Liver (tissue), 9 donors: ENCODE results near the gene RIC8B. TPM values are rescaled to one million over a fixed set of nuclear protein-coding genes. Genes with fewer than 3 reads are reported as not detected.

Source experiments
- DNase-seq: peaks from one replicate; pipeline ENCODE4 v3.0.0-alpha.2; 2017; ENCODE audit warnings: low spot score
- H3K27ac ChIP-seq, 2 donors: one replicate each; pipeline ENCODE4 v1.7.0; 2013; ENCODE audit warnings: inconsistent platforms in 2 of 2, low read length in 2 of 2, control low read depth in 1 of 2, low read depth in 1 of 2, mild to moderate bottlenecking in 1 of 2
- H3K27me3 ChIP-seq, 4 donors: one replicate each; pipeline versions ENCODE4 v1.6.1 to v1.7.0; 2013; ENCODE audit warnings: low read length in 3 of 4, inconsistent platforms in 1 of 4, mild to moderate bottlenecking in 1 of 4, moderate library complexity in 1 of 4; ENCODE audit not compliant: control insufficient read depth in 4 of 4, insufficient read depth in 4 of 4
- H3K36me3 ChIP-seq, 4 donors: one replicate each; pipeline versions ENCODE4 v1.6.1 to v1.7.0; 2013; ENCODE audit warnings: low read length in 3 of 4, mild to moderate bottlenecking in 3 of 4, low read depth in 1 of 4, moderate library complexity in 1 of 4; ENCODE audit not compliant: control insufficient read depth in 4 of 4, insufficient read depth in 3 of 4
- H3K4me1 ChIP-seq, 4 donors: one replicate each; pipeline versions ENCODE4 v1.6.1 to v1.7.0; 2013; ENCODE audit warnings: low read length in 3 of 4, mild to moderate bottlenecking in 3 of 4, moderate library complexity in 1 of 4; ENCODE audit not compliant: control insufficient read depth in 4 of 4, insufficient read depth in 4 of 4
- H3K4me3 ChIP-seq, 3 donors: one replicate each; pipeline versions ENCODE4 v1.6.1 to v1.7.0; 2013; ENCODE audit warnings: low read length in 3 of 3, control low read depth in 1 of 3, low read depth in 1 of 3, mild to moderate bottlenecking in 1 of 3
- H3K9ac ChIP-seq, 2 donors: one replicate each; pipeline ENCODE4 v1.7.0; 2013; ENCODE audit warnings: low read length in 2 of 2, mild to moderate bottlenecking in 2 of 2, moderate library complexity in 2 of 2, control low read depth in 1 of 2, low read depth in 1 of 2
- H3K9me3 ChIP-seq, 4 donors: one replicate each; pipeline versions ENCODE4 v1.6.1 to v1.7.0; 2013; ENCODE audit warnings: low read length in 3 of 4; ENCODE audit not compliant: control insufficient read depth in 4 of 4
- EGR1 ChIP-seq, 2 donors: IDR thresholded peaks; 2 replicates each; pipeline ENCODE4 v1.6.1; 2016 to 2018; ENCODE audit warnings: antibody characterized with exemption in 2 of 2, low read depth in 2 of 2
- FOXA1 ChIP-seq: IDR thresholded peaks from 2 replicates; pipeline ENCODE4 v1.6.1; 2016; ENCODE audit warnings: antibody characterized with exemption
- FOXA2 ChIP-seq: IDR thresholded peaks from 2 replicates; pipeline ENCODE4 v1.6.1; 2016; ENCODE audit warnings: antibody characterized with exemption
- GABPA ChIP-seq, 2 donors: IDR thresholded peaks in 1 of 2; conservative IDR thresholded peaks in 1 of 2; 2 replicates each; pipeline ENCODE4 v1.6.1; 2016; ENCODE audit warnings: antibody characterized with exemption in 2 of 2, mild to moderate bottlenecking in 1 of 2, moderate library complexity in 1 of 2
- HNF4A ChIP-seq, 2 donors: conservative IDR thresholded peaks; 2 replicates each; pipeline ENCODE4 v1.6.1; 2016; ENCODE audit warnings: antibody characterized with exemption in 2 of 2, mild to moderate bottlenecking in 2 of 2
- HNF4G ChIP-seq: IDR thresholded peaks from 2 replicates; pipeline ENCODE4 v1.6.1; 2016; ENCODE audit warnings: antibody characterized with exemption
- JUND ChIP-seq, 2 donors: IDR thresholded peaks; 2 replicates each; pipeline ENCODE4 v1.6.1; 2016; ENCODE audit warnings: antibody characterized with exemption in 2 of 2
- NR2F2 ChIP-seq: IDR thresholded peaks from 2 replicates; pipeline ENCODE4 v1.6.1; 2016; ENCODE audit warnings: antibody characterized with exemption
- RAD21 ChIP-seq, 2 donors: IDR thresholded peaks; 2 replicates each; pipeline ENCODE4 v1.6.1; 2016; ENCODE audit warnings: antibody characterized with exemption in 2 of 2, mild to moderate bottlenecking in 2 of 2
- RXRA ChIP-seq, 2 donors: IDR thresholded peaks; 2 replicates each; pipeline ENCODE4 v1.6.1; 2017 to 2018; ENCODE audit warnings: antibody characterized with exemption in 2 of 2, mild to moderate bottlenecking in 1 of 2
- SP1 ChIP-seq: IDR thresholded peaks from 2 replicates; pipeline ENCODE4 v1.6.1; 2018; ENCODE audit warnings: antibody characterized with exemption, mild to moderate bottlenecking
- TAF1 ChIP-seq: conservative IDR thresholded peaks from 2 replicates; pipeline ENCODE4 v1.6.1; 2016; ENCODE audit warnings: antibody characterized with exemption, mild to moderate bottlenecking
- YY1 ChIP-seq: IDR thresholded peaks from 2 replicates; pipeline ENCODE4 v1.6.1; 2016; ENCODE audit warnings: antibody characterized with exemption, mild to moderate bottlenecking
- WGBS: extraction: QIAGEN DNeasy Blood & Tissue Kit; methylation state at CpG from one replicate; pipeline ENCODE4 v1.1.7; 2013; 5-methylcytosine and 5-hydroxymethylcytosine counted together
- polyA plus RNA-seq, 2 donors: library from polyadenylated mRNA; stranded (reverse) in 1 of 2; unstranded in 1 of 2; fragments of 200-250 nt in 1 of 2; fragments of >200 nt in 1 of 2; fragmentation: Nextera tagmentation in 1 of 2; extraction: Ambion mirVana in 1 of 2; gene quantifications; one replicate each; pipeline versions ENCODE4 v1.2.1 to v1.2.3, GENCODE V29; 2013 to 2015
- total RNA-seq, 2 donors: library from RNA; depleted of rRNA; stranded (reverse); fragments of >200 nt; gene quantifications; one replicate each; pipeline ENCODE4 v1.2.3, GENCODE V29; 2014
- TF ChIP-seq, protein P1 (sequence below): IDR thresholded peaks from 2 replicates; pipeline ENCODE4 v1.6.1; 2016; ENCODE audit warnings: antibody characterized with exemption
- TF ChIP-seq, protein P2 (sequence below): IDR thresholded peaks from 2 replicates; pipeline ENCODE4 v1.6.1; 2016; ENCODE audit warnings: antibody characterized with exemption
- TF ChIP-seq, protein P3 (sequence below): IDR thresholded peaks from 2 replicates; pipeline ENCODE4 v1.6.1; 2016; ENCODE audit warnings: antibody characterized with exemption, mild to moderate bottlenecking
- TF ChIP-seq, protein P4 (sequence below): IDR thresholded peaks from 2 replicates; pipeline ENCODE4 v1.6.1; 2016; ENCODE audit warnings: antibody characterized with exemption
- TF ChIP-seq, protein P5 (sequence below): fragments of 150-350 bp; IDR thresholded peaks from 2 replicates; pipeline ENCODE4 v1.5.1; 2017; ENCODE audit warnings: improper control_type of control experiment, low read depth, low read length; ENCODE audit not compliant: missing input control
- donor health status: healthy.
- donor health status: healthy.
- donor health status: healthy.
- donor health status: healthy.
- donor health status: healthy.

Gene RIC8B
- total and polyA plus RNA-seq, 4 donors = 2.7 to 15.1 (median 4.2) TPM

DNA sequence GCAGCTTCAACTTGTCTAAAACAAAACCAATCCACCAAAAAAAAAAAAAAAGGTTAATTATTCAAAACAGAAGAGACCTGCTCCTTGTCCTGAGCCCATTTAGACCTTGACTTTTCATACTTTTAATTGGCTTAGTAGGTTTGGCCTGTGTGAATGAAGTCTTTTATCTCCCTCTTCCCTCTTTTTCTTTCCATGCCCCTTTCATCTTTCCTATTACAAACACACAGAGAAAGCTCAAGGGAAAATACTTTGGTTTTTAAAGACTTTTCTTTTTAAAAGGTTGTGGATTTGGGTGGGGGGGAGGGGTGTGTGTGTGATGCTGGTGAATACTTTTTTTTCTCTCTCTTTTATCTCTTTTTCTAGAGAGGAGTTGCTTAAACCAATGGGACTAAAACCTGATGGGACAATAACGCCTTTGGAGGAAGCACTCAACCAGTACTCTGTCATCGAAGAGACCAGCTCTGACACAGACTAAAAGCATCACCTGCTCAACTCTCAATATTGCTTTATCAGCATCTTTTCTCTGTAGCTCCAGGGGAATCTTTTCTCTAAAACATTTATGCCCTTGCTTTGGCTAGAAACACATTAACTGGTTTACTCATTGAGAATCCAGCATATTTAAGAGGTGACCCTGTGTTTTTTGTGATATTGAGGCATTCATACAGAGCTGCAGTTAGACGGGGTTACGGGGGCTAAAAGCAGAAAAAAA, 111.2 kb downstream of the RIC8B start:
- 96% methylated on average over 4 of the region's 4 CpGs for WGBS
- H3K4me3 ChIP-seq = no peak overlapping the region
- DNase-seq = no peak
- H3K4me1 ChIP-seq = no peaks in the 10 kb centered on the region
- H3K9me3 ChIP-seq = no peaks in the 10 kb centered on the region
- H3K36me3 ChIP-seq = peaks cover 6 to 36% (median 12%) of the 10 kb centered on the region in 4 donors
- H3K27me3 ChIP-seq = no peaks in the 10 kb centered on the region
- no peak overlapping the region for H3K27ac ChIP-seq
- no peak overlapping the region for H3K9ac ChIP-seq
- TF ChIP-seq GABPA (IDR thresholded peaks at IDR 0.05 in 1 of 2, conservative IDR thresholded peaks at IDR 0.05 in 1 of 2) (no peak), RXRA (IDR thresholded peaks at IDR 0.05) (no peak), HNF4A (conservative IDR thresholded peaks at IDR 0.05) (no peak), FOXA1 (no peak), YY1 (no peak), SP1 (no peak), TAF1 (no peak), HNF4G (no peak), EGR1 (IDR thresholded peaks at IDR 0.05; ENCODE audit: low read depth in 2 of 2) (no peak), NR2F2 (no peak), FOXA2 (no peak), RAD21 (IDR thresholded peaks at IDR 0.05) (no peak), JUND (IDR thresholded peaks at IDR 0.05) (no peak)
- TF ChIP-seq, protein P1, sequence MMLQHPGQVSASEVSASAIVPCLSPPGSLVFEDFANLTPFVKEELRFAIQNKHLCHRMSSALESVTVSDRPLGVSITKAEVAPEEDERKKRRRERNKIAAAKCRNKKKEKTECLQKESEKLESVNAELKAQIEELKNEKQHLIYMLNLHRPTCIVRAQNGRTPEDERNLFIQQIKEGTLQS = no peak
- TF ChIP-seq, protein P2, sequence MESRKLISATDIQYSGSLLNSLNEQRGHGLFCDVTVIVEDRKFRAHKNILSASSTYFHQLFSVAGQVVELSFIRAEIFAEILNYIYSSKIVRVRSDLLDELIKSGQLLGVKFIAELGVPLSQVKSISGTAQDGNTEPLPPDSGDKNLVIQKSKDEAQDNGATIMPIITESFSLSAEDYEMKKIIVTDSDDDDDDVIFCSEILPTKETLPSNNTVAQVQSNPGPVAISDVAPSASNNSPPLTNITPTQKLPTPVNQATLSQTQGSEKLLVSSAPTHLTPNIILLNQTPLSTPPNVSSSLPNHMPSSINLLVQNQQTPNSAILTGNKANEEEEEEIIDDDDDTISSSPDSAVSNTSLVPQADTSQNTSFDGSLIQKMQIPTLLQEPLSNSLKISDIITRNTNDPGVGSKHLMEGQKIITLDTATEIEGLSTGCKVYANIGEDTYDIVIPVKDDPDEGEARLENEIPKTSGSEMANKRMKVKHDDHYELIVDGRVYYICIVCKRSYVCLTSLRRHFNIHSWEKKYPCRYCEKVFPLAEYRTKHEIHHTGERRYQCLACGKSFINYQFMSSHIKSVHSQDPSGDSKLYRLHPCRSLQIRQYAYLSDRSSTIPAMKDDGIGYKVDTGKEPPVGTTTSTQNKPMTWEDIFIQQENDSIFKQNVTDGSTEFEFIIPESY = no peak
- TF ChIP-seq, protein P3, sequence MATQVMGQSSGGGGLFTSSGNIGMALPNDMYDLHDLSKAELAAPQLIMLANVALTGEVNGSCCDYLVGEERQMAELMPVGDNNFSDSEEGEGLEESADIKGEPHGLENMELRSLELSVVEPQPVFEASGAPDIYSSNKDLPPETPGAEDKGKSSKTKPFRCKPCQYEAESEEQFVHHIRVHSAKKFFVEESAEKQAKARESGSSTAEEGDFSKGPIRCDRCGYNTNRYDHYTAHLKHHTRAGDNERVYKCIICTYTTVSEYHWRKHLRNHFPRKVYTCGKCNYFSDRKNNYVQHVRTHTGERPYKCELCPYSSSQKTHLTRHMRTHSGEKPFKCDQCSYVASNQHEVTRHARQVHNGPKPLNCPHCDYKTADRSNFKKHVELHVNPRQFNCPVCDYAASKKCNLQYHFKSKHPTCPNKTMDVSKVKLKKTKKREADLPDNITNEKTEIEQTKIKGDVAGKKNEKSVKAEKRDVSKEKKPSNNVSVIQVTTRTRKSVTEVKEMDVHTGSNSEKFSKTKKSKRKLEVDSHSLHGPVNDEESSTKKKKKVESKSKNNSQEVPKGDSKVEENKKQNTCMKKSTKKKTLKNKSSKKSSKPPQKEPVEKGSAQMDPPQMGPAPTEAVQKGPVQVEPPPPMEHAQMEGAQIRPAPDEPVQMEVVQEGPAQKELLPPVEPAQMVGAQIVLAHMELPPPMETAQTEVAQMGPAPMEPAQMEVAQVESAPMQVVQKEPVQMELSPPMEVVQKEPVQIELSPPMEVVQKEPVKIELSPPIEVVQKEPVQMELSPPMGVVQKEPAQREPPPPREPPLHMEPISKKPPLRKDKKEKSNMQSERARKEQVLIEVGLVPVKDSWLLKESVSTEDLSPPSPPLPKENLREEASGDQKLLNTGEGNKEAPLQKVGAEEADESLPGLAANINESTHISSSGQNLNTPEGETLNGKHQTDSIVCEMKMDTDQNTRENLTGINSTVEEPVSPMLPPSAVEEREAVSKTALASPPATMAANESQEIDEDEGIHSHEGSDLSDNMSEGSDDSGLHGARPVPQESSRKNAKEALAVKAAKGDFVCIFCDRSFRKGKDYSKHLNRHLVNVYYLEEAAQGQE = no peak
- TF ChIP-seq, protein P4, sequence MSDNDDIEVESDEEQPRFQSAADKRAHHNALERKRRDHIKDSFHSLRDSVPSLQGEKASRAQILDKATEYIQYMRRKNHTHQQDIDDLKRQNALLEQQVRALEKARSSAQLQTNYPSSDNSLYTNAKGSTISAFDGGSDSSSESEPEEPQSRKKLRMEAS = no peak
- TF ChIP-seq, protein P5, sequence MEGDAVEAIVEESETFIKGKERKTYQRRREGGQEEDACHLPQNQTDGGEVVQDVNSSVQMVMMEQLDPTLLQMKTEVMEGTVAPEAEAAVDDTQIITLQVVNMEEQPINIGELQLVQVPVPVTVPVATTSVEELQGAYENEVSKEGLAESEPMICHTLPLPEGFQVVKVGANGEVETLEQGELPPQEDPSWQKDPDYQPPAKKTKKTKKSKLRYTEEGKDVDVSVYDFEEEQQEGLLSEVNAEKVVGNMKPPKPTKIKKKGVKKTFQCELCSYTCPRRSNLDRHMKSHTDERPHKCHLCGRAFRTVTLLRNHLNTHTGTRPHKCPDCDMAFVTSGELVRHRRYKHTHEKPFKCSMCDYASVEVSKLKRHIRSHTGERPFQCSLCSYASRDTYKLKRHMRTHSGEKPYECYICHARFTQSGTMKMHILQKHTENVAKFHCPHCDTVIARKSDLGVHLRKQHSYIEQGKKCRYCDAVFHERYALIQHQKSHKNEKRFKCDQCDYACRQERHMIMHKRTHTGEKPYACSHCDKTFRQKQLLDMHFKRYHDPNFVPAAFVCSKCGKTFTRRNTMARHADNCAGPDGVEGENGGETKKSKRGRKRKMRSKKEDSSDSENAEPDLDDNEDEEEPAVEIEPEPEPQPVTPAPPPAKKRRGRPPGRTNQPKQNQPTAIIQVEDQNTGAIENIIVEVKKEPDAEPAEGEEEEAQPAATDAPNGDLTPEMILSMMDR = no peak
